Transverse colon (tissue), 4 donors: ENCODE results near the gene TMEM119. TPM values are rescaled to one million over a fixed set of nuclear protein-coding genes. Genes with fewer than 3 reads are reported as not detected.

Source experiments
- DNase-seq: peaks from one replicate; pipeline ENCODE4 v3.0.0-alpha.2; 2019
- H3K27ac ChIP-seq, 4 donors: fragments of 200-600 bp; sonication (generic); 2 replicates each; pipeline ENCODE4 v1.5.1; 2016 to 2018; ENCODE audit warnings: inconsistent platforms in 4 of 4
- H3K27me3 ChIP-seq: fragments of 200-600 bp; sonication (generic); 2 replicates; pipeline ENCODE4 v1.5.1; 2017; ENCODE audit warnings: inconsistent platforms
- H3K36me3 ChIP-seq, 4 donors: fragments of 200-600 bp; sonication (generic); 2 replicates each; pipeline ENCODE4 v1.5.1; 2017 to 2019; ENCODE audit warnings: inconsistent platforms in 4 of 4
- H3K4me1 ChIP-seq, 4 donors: fragments of 200-600 bp; sonication (generic); 2 replicates each; pipeline ENCODE4 v1.5.1; 2017 to 2020; ENCODE audit warnings: inconsistent platforms in 4 of 4
- H3K4me3 ChIP-seq, 4 donors: fragments of 200-600 bp; sonication (generic); 1 replicate in 1 of 4; 2 replicates in 3 of 4; pipeline versions ENCODE4 v1.5.1 to v1.6.1; 2017 to 2019; ENCODE audit warnings: inconsistent platforms in 4 of 4
- H3K9me3 ChIP-seq, 2 donors: fragments of 200-600 bp; sonication (generic); 2 replicates each; pipeline ENCODE4 v1.5.1; 2017 to 2019; ENCODE audit warnings: inconsistent platforms in 2 of 2
- EP300 ChIP-seq: sonication (generic); formaldehyde crosslinking; IDR thresholded peaks from one replicate; pipeline ENCODE4 v1.6.1; 2017; ENCODE audit warnings: antibody characterized with exemption, low read depth
- POLR2A ChIP-seq: fragments of 450-650 bp; IDR thresholded peaks from one replicate; pipeline ENCODE4 v1.6.1; 2016; ENCODE audit warnings: antibody characterized with exemption, mild to moderate bottlenecking, moderate library complexity
- POLR2AphosphoS5 ChIP-seq, 3 donors: sonication (generic); formaldehyde crosslinking; IDR thresholded peaks; one replicate each; pipeline ENCODE4 v1.6.1; 2016; ENCODE audit warnings: antibody characterized with exemption in 3 of 3
- WGBS, 2 donors: methylation state at CpG; one replicate each; pipeline ENCODE4 v1.1.5; 2018; ENCODE audit warnings: low coverage in 1 of 2; 5-methylcytosine and 5-hydroxymethylcytosine counted together
- in situ Hi-C, 4 donors: fragments of 200-750 bp; cut with MboI; loops; one replicate each; pipeline versions ENCODE4 v1.15.0 to v1.15.1; 2017; ENCODE audit warnings: low sequenced_read_pairs in 3 of 4, low pct_ligation_motif_present in 1 of 4, low pct_unique_long_range_greater_than_20kb in 1 of 4
- intact Hi-C: fragments of 100-400 bp; cut with DNase I; formaldehyde crosslinking; loops from one replicate; pipeline ENCODE4 v1.15.1; 2023; ENCODE audit warnings: low total_unique reads
- total RNA-seq, 4 donors: library from RNA; depleted of rRNA; stranded (reverse); fragments of >200 nt; gene quantifications; one replicate each; pipeline ENCODE4 v1.1.0, GENCODE V29; 2016
- TF ChIP-seq, protein P1 (sequence below), 5 experiments: fragments of 200-600 bp in 3 of 5; fragments of 450-650 bp in 2 of 5; sonication (generic) in 3 of 5; IDR thresholded peaks; 1 replicate in 2 of 5; 2 replicates in 3 of 5; pipeline ENCODE4 v1.5.1; 2016 to 2017; ENCODE audit warnings: antibody characterized with exemption in 5 of 5, inconsistent platforms in 3 of 5, mild to moderate bottlenecking in 2 of 5, moderate library complexity in 1 of 5

The TMEM119 gene
- total RNA-seq, 4 donors from 2014 or later = 3.3 to 18.3 (median 9.7) TPM

DNA sequence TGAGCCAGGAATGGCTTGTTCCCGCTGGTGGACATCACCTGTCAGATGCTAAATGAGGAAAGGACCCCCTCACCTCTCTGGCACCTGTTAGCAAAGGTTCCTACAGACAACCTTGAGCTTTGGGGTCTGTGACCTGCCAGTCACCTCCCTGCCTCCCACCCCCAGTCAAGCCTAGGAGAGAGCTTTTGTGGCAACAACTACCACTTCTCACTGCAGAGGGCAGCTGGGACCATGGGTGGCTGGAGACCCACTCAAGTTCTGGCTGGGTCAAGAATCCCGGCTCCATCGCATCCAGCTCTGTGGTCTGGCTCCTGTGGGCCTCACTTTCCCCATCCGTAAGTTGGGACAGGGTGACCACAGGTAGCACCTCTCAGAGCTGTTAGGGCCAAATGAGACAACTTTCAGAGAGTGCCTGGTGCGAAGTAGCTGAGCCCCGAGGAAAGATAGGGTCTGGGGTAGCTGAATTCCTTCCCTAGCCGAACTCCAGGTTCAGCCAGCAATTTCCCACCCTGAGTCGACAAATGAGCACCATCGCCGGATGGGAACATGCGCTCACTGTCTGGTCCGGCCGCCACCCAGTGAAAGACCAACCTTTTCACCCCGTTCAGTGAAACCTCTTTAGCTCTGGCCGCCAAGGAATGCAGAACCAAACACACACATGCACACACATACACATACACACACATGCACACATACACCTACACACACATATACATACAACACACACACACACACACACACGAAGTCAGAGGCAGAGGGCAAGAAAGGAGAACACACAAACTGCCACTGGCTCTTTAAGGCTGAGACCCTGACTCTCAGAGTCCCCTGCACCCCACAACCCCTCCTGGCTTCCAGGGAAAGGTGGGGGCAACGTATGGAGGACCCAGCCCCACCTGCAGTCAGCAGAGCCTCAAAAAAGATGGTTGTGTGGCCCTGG, 1.9 kb downstream of the TMEM119 start:
- TF ChIP-seq POLR2A (no peak), POLR2AphosphoS5 (IDR thresholded peaks at IDR 0.05) (no peak), EP300 (no peak)
- TF ChIP-seq, protein P1, sequence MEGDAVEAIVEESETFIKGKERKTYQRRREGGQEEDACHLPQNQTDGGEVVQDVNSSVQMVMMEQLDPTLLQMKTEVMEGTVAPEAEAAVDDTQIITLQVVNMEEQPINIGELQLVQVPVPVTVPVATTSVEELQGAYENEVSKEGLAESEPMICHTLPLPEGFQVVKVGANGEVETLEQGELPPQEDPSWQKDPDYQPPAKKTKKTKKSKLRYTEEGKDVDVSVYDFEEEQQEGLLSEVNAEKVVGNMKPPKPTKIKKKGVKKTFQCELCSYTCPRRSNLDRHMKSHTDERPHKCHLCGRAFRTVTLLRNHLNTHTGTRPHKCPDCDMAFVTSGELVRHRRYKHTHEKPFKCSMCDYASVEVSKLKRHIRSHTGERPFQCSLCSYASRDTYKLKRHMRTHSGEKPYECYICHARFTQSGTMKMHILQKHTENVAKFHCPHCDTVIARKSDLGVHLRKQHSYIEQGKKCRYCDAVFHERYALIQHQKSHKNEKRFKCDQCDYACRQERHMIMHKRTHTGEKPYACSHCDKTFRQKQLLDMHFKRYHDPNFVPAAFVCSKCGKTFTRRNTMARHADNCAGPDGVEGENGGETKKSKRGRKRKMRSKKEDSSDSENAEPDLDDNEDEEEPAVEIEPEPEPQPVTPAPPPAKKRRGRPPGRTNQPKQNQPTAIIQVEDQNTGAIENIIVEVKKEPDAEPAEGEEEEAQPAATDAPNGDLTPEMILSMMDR (IDR thresholded peaks at IDR 0.05) = no peak
- Histone ChIP-seq H3K4me3 (peak overlapping the region in 1 of 4 donors; percentile 37), H3K9me3 (no peaks in the 10 kb centered on the region), H3K4me1 (no peaks in the 10 kb centered on the region), H3K27ac (peak overlapping the region in 3 of 4 donors; percentile 41 to 55 (median 43)), H3K36me3 (no peaks in the 10 kb centered on the region), H3K27me3 (no peaks in the 10 kb centered on the region)
- intact Hi-C loops (no loop called here), in situ Hi-C loops (no loop called here)
- 75% methylated on average over 17 of the region's 17 CpGs; no CpG with 5 or more reads in 1 of the 2 donors for WGBS, 2 donors
- DNase-seq = no peak

DNA sequence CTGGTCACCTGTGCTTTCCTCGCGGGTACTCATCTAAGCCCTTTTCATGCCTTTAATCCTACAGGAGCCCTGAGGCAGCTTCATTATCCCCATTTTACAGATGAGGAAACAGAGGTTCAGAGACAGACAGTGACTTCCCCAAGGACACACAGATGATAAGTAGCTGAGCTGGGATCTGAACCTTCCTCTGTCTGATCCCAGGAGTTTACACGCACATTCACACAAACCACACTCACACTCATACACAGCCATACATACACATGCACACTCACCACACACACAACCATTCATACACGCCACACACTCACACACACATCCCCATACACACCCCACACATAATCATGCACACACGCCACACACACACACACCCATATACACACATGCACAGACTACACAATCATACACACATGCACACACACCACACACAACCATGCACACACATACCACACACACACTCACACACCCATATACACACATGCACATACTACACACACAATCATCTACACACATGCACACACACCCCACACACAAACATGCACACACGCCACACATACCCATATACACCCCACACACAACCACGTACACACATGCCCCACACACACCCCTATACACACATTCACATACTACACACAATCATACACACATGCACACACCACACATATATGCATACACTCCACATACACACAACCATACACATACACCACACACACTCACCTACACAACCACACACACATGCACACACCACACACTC, 2.7 kb downstream of the TMEM119 start:
- Histone ChIP-seq H3K9me3 (no peaks in the 10 kb centered on the region), H3K27me3 (no peaks in the 10 kb centered on the region), H3K27ac (no peak overlapping the region), H3K36me3 (no peaks in the 10 kb centered on the region), H3K4me3 (no peak overlapping the region), H3K4me1 (no peaks in the 10 kb centered on the region)
- TF ChIP-seq POLR2AphosphoS5 (IDR thresholded peaks at IDR 0.05) (no peak), POLR2A (no peak), EP300 (no peak)
- TF ChIP-seq, protein P1 (IDR thresholded peaks at IDR 0.05) = no peak
- 76 to 94% methylated on average over 5 to 7 of the region's 7 CpGs for WGBS, 2 donors
- in situ Hi-C loops (no loop called here), intact Hi-C loops (no loop called here)
- no peak for DNase-seq

DNA sequence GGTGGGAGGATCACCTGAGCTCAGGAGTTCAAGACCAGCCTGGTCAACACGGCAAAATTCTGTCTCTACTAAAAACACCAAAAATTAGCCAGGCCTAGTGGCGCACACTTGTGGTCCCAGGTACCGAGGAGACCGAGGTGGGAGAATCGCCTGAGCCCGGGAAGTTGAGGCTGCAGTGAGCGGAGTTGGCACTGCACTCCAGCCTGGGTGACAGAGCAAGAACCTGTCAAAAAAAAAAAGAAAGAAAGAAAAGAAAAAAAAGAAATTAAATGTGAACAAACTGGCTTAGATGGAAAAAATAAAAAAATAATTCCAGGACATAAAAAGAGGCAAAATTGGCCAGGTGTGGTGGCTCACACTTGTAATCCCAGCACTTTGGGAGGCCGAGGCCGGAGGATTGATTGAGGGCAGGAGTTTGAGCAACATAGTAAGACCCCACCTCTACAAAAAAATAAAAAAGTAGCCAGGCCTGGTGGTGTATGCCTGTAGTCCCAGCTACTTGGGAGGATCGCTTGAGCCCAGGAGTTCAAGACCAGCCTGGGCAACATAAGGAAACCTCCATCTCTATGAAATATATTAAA, 3.5 kb downstream of the TMEM119 start:
- H3K4me3 ChIP-seq = no peak overlapping the region
- peak overlapping the region in 1 of 4 donors; percentile 4 for H3K27ac ChIP-seq
- intact Hi-C loops (no loop called here), in situ Hi-C loops (no loop called here)
- no peak for DNase-seq
- H3K4me1 ChIP-seq = no peaks in the 10 kb centered on the region
- 85 to 93% methylated on average over 7 to 10 of the region's 10 CpGs for WGBS, 2 donors
- no peaks in the 10 kb centered on the region for H3K36me3 ChIP-seq
- no peaks in the 10 kb centered on the region for H3K27me3 ChIP-seq
- TF ChIP-seq EP300 = no peak
- TF ChIP-seq POLR2AphosphoS5 (IDR thresholded peaks at IDR 0.05) = no peak
- no peak for TF ChIP-seq POLR2A
- TF ChIP-seq, protein P1 (IDR thresholded peaks at IDR 0.05) = no peak
- no peaks in the 10 kb centered on the region for H3K9me3 ChIP-seq
